ENCODE results near the gene FYCO1.

GRCh38 chr3:45952456-45952855 is 43.2 kb downstream of the FYCO1 start:
- TF ChIP-seq POLR2A (IDR thresholded peaks at IDR 0.05; ENCODE audit: low read length) (no peak), GATA1 (IDR thresholded peaks at IDR 0.05; ENCODE audit: low read depth, low read length) (no peak)

All from erythroblast (primary cell).